A549 (cell line): ENCODE results near the gene RPA3. TPM values are rescaled to one million over a fixed set of nuclear protein-coding genes. Genes with fewer than 3 reads are reported as not detected.

ENCODE experiments used
- ATAC-seq, 2 experiments: fragments of 200-7000 bp in 1 of 2; fragments of >200 bp in 1 of 2; cut with Nextera tagmentation in 1 of 2; cut with Tn5 transposase in 1 of 2; 3 replicates each; pipeline versions ENCODE4 v1.8.0 to v1.9.1; 2018 to 2020; ENCODE audit warnings: mild to moderate bottlenecking in 1 of 2, moderate library complexity in 1 of 2
- CTCF ChIA-PET: fragments of 300-600 bp; sonication (Branson Sonifier 250); formaldehyde crosslinking; extraction: SDS; loops from one replicate; lab custom pipeline; 2021; ENCODE audit warnings: antibody characterized with exemption, inconsistent platforms; lab: Yijun Ruan, JAX
- POLR2A ChIA-PET: fragments of 350-600 bp; formaldehyde crosslinking; extraction: SDS; loops from one replicate; lab custom pipeline; 2021; ENCODE audit warnings: antibody characterized with exemption, inconsistent platforms; lab: Yijun Ruan, JAX
- DNase-seq, 2 experiments: peaks; one replicate each; pipeline versions ENCODE4 v3.0.0 to v3.0.0-alpha.2; 2011 to 2016; ENCODE audit warnings: low read depth in 1 of 2, low spot score in 1 of 2
- FAIRE-seq: peaks from 2 replicates; lab custom pipeline; 2011; peaks lifted over from hg19 to GRCh38; lab: Jason Lieb, UNC
- H3K27ac ChIP-seq, 2 experiments: fragments of >200 bp; sonication (Bioruptor Twin); formaldehyde crosslinking; 3 replicates each; pipeline ENCODE4 v1.5.1; 2016 to 2017
- H3K4me1 ChIP-seq: fragments of >200 bp; sonication (Bioruptor Twin); formaldehyde crosslinking; 3 replicates; pipeline ENCODE4 v1.6.1; 2016
- H3K4me2 ChIP-seq: fragments of >200 bp; sonication (Bioruptor Twin); formaldehyde crosslinking; 3 replicates; pipeline ENCODE4 v1.6.1; 2016
- H3K4me3 ChIP-seq: fragments of >200 bp; sonication (Bioruptor Twin); formaldehyde crosslinking; 3 replicates; pipeline ENCODE4 v1.5.1; 2016
- H3K9me3 ChIP-seq: fragments of >200 bp; sonication (Bioruptor Twin); formaldehyde crosslinking; 3 replicates; pipeline ENCODE4 v1.6.1; 2016
- ATOH8 ChIP-seq: fragments of 250-450 bp; sonication (Bioruptor Pico); IDR thresholded peaks from 2 replicates; pipeline ENCODE4 v1.5.0; 2020; ENCODE audit warnings: low read depth, mild to moderate bottlenecking, moderate library complexity
- CBX2 ChIP-seq: fragments of 200-600 bp; sonication (generic); IDR thresholded peaks from 2 replicates; pipeline ENCODE4 v1.6.1; 2016; ENCODE audit warnings: low read depth, mild to moderate bottlenecking, borderline replicate concordance
- CBX8 ChIP-seq: fragments of 200-600 bp; sonication (generic); IDR thresholded peaks from 2 replicates; pipeline ENCODE4 v1.6.1; 2016
- CEBPB ChIP-seq, 2 experiments: fragments of >200 bp in 1 of 2; sonication (Bioruptor Twin) in 1 of 2; formaldehyde crosslinking in 1 of 2; IDR thresholded peaks; 2 replicates each; pipeline ENCODE4 v1.6.1; 2012 to 2016
- CHD2 ChIP-seq: fragments of 150-350 bp; IDR thresholded peaks from 2 replicates; pipeline ENCODE4 v1.6.1; 2014; ENCODE audit warnings: low read length; ENCODE audit not compliant: partially characterized antibody
- ELK1 ChIP-seq: fragments of 150-350 bp; IDR thresholded peaks from 2 replicates; pipeline ENCODE4 v1.6.1; 2014; ENCODE audit warnings: low read depth, mild to moderate bottlenecking, low read length
- FOSB ChIP-seq: fragments of 250-450 bp; sonication (Bioruptor Pico); IDR thresholded peaks from 2 replicates; pipeline ENCODE4 v1.5.0; 2020; ENCODE audit warnings: mild to moderate bottlenecking, moderate library complexity
- FOXS1 ChIP-seq: fragments of 250-450 bp; sonication (Bioruptor Pico); IDR thresholded peaks from 2 replicates; pipeline ENCODE4 v1.5.0; 2020; ENCODE audit warnings: mild to moderate bottlenecking, moderate library complexity
- HES2 ChIP-seq: fragments of >200 bp; sonication (Bioruptor Twin); formaldehyde crosslinking; IDR thresholded peaks from 2 replicates; pipeline ENCODE4 v1.6.1; 2016
- HOXA7 ChIP-seq: fragments of 250-450 bp; sonication (Bioruptor Pico); IDR thresholded peaks from 2 replicates; pipeline ENCODE4 v1.5.0; 2020; ENCODE audit warnings: mild to moderate bottlenecking, moderate library complexity
- HOXB13 ChIP-seq: fragments of 250-450 bp; sonication (Bioruptor Pico); IDR thresholded peaks from 2 replicates; pipeline ENCODE4 v1.5.0; 2020; ENCODE audit warnings: low read depth, mild to moderate bottlenecking, moderate library complexity
- HOXB5 ChIP-seq: fragments of 250-450 bp; sonication (Bioruptor Pico); IDR thresholded peaks from 2 replicates; pipeline ENCODE4 v1.5.0; 2020; ENCODE audit warnings: mild to moderate bottlenecking, moderate library complexity
- JUN ChIP-seq, 2 experiments: fragments of >200 bp; sonication (Bioruptor Twin); formaldehyde crosslinking; IDR thresholded peaks; 2 replicates in 1 of 2; 3 replicates in 1 of 2; pipeline ENCODE4 v1.6.1; 2016 to 2017
- JUNB ChIP-seq: fragments of >200 bp; sonication (Bioruptor Twin); formaldehyde crosslinking; IDR thresholded peaks from 2 replicates; pipeline ENCODE4 v1.6.1; 2016
- KDM1A ChIP-seq: fragments of 200-600 bp; sonication (generic); IDR thresholded peaks from 2 replicates; pipeline ENCODE4 v1.6.1; 2016; ENCODE audit warnings: low read depth, mild to moderate bottlenecking
- KDM5A ChIP-seq: fragments of 200-600 bp; sonication (generic); IDR thresholded peaks from 2 replicates; pipeline ENCODE4 v1.6.1; 2016; ENCODE audit warnings: antibody characterized with exemption, mild to moderate bottlenecking
- MYC ChIP-seq: IDR thresholded peaks from 2 replicates; pipeline ENCODE4 v1.6.1; 2012; ENCODE audit warnings: mild to moderate bottlenecking, inconsistent platforms, low read length, improper control_type of control experiment, borderline replicate concordance
- NPAS2 ChIP-seq: fragments of 250-450 bp; sonication (Bioruptor Pico); IDR thresholded peaks from 2 replicates; pipeline ENCODE4 v1.8.0; 2022; ENCODE audit warnings: mild to moderate bottlenecking, moderate library complexity, borderline replicate concordance
- POLR2A ChIP-seq: IDR thresholded peaks from 2 replicates; pipeline ENCODE4 v1.6.1; 2012; ENCODE audit warnings: mild to moderate bottlenecking, low read length
- RAD21 ChIP-seq, 2 experiments: fragments of >200 bp in 1 of 2; sonication (Bioruptor Twin) in 1 of 2; formaldehyde crosslinking in 1 of 2; IDR thresholded peaks in 1 of 2; conservative IDR thresholded peaks in 1 of 2; 2 replicates in 1 of 2; 3 replicates in 1 of 2; pipeline ENCODE4 v1.6.1; 2012 to 2018; ENCODE audit warnings: inconsistent platforms in 1 of 2
- RARB ChIP-seq: fragments of 250-450 bp; sonication (Bioruptor Pico); IDR thresholded peaks from 2 replicates; pipeline ENCODE4 v1.8.0; 2021; ENCODE audit warnings: mild to moderate bottlenecking, moderate library complexity
- RFX5 ChIP-seq: fragments of 450-650 bp; IDR thresholded peaks from 2 replicates; pipeline ENCODE4 v1.7.1; 2014; ENCODE audit warnings: antibody characterized with exemption, mild to moderate bottlenecking, moderate library complexity
- SREBF2 ChIP-seq: fragments of 450-650 bp; IDR thresholded peaks from 2 replicates; pipeline ENCODE4 v1.6.1; 2014; ENCODE audit warnings: mild to moderate bottlenecking, moderate library complexity
- ZC3H11A ChIP-seq: fragments of 450-650 bp; IDR thresholded peaks from 2 replicates; pipeline ENCODE4 v1.6.1; 2014; ENCODE audit warnings: antibody characterized with exemption, mild to moderate bottlenecking
- WGBS: methylation state at CpG from one replicate; pipeline ENCODE4 v1.1.6; 2017; ENCODE audit errors: missing lambda C conversion rate; 5-methylcytosine and 5-hydroxymethylcytosine counted together
- polyA plus RNA-seq, 4 experiments: library from polyadenylated mRNA; depleted of rRNA in 3 of 4; stranded (reverse); fragments of >200 nt; fragmentation: RNase III in 1 of 4; extraction: RNeasy Plus Mini Kit Qiagen cat#74134 plus additional on column Dnase treatment in 1 of 4; gene quantifications; 2 replicates in 3 of 4; 3 replicates in 1 of 4; pipeline ENCODE4 v1.2.3, GENCODE V29; 2011 to 2017
- TF ChIP-seq, protein P1 (sequence below): IDR thresholded peaks from 2 replicates; pipeline ENCODE4 v1.6.1; 2012; ENCODE audit warnings: low read depth, borderline replicate concordance
- TF ChIP-seq, protein P2 (sequence below): IDR thresholded peaks from 2 replicates; pipeline ENCODE4 v1.6.1; 2012
- TF ChIP-seq, protein P3 (sequence below): fragments of >200 bp; sonication (Bioruptor Twin); formaldehyde crosslinking; IDR thresholded peaks from 3 replicates; pipeline ENCODE4 v1.6.1; 2016

Gene RPA3
- polyA plus RNA-seq, 2 of the 4 experiments (the other 2 are of a cell fraction) = 95.1 to 129 TPM

DNA sequence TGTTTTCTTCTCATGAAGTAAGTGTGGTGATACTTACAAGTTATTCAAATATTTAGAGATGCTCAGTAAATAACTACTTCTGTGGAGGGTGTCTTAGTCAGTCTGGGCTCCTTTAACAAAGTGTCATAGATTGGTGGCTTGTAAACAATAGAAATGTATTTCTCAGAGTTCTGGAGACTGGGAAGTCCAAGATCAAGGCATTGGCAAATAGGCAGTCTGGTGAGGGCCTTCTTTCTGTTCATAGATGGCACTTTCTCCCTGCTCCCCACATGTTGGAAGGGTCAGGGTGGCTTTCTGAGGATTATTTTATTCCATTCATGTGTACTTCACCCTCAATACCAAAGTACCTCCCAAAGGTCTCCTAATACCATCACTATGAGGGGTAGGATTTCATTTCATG, 18.4 kb downstream of the RPA3 start:
- no peak overlapping the region for H3K27ac ChIP-seq
- DNase-seq = no peak

GRCh38 chr7:7699380-7699779, 19.0 kb downstream of the RPA3 start:
- DNase-seq (no peak), FAIRE-seq (no peak), ATAC-seq (no peak)
- TF ChIP-seq MYC = no peak
- TF ChIP-seq, protein P1, sequence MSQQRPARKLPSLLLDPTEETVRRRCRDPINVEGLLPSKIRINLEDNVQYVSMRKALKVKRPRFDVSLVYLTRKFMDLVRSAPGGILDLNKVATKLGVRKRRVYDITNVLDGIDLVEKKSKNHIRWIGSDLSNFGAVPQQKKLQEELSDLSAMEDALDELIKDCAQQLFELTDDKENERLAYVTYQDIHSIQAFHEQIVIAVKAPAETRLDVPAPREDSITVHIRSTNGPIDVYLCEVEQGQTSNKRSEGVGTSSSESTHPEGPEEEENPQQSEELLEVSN = no peak
- TF ChIP-seq, protein P2, sequence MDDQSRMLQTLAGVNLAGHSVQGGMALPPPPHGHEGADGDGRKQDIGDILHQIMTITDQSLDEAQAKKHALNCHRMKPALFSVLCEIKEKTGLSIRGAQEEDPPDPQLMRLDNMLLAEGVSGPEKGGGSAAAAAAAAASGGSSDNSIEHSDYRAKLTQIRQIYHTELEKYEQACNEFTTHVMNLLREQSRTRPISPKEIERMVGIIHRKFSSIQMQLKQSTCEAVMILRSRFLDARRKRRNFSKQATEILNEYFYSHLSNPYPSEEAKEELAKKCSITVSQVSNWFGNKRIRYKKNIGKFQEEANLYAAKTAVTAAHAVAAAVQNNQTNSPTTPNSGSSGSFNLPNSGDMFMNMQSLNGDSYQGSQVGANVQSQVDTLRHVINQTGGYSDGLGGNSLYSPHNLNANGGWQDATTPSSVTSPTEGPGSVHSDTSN = no peak
- TF ChIP-seq RFX5 = no peak
- no peak for TF ChIP-seq FOSB (CRISPR knock-in tag)
- TF ChIP-seq HOXB13 = no peak
- no peak for TF ChIP-seq HOXA7 (CRISPR knock-in tag)
- TF ChIP-seq ZC3H11A = no peak
- TF ChIP-seq ELK1 = no peak
- no peak for TF ChIP-seq HOXB5 (CRISPR knock-in tag)
- ChIA-PET CTCF (interaction anchor here (0.8 to 2.6 kb wide), 4 partner anchors 9 to 61 kb away, joined by 3 to 9 read pairs (median 6); no protein-coding TSS in a partner anchor), POLR2A (no interaction called here)
- 0 out of 6 replicates have a peak overlapping the region, but pooled peaks of 1 of the 2 experiments have one; percentile 17 for H3K27ac ChIP-seq
- H3K9me3 ChIP-seq = no peaks in the 10 kb centered on the region
- peaks cover 22% of the 10 kb centered on the region for H3K4me1 ChIP-seq
- no peak overlapping the region for H3K4me3 ChIP-seq
- H3K4me2 ChIP-seq = no peak overlapping the region

More for the DNA sequence above, 18.4 kb downstream of the RPA3 start:
- no peaks in the 10 kb centered on the region for H3K9me3 ChIP-seq
- no peak for ATAC-seq
- TF ChIP-seq RARB (CRISPR knock-in tag) (no peak), JUN (IDR thresholded peaks at IDR 0.05) (no peak), KDM5A (no peak), CEBPB (IDR thresholded peaks at IDR 0.05) (no peak), KDM1A (no peak), JUNB (no peak)
- H3K4me2 ChIP-seq = no peak overlapping the region
- FAIRE-seq = no peak
- ChIA-PET CTCF (interaction anchor here (1.4 to 2.6 kb wide), 2 partner anchors 42 to 61 kb away, joined by 3 to 9 read pairs; no protein-coding TSS in a partner anchor), POLR2A (no interaction called here)
- H3K4me1 ChIP-seq = peaks cover 22% of the 10 kb centered on the region
- no peak overlapping the region for H3K4me3 ChIP-seq

DNA sequence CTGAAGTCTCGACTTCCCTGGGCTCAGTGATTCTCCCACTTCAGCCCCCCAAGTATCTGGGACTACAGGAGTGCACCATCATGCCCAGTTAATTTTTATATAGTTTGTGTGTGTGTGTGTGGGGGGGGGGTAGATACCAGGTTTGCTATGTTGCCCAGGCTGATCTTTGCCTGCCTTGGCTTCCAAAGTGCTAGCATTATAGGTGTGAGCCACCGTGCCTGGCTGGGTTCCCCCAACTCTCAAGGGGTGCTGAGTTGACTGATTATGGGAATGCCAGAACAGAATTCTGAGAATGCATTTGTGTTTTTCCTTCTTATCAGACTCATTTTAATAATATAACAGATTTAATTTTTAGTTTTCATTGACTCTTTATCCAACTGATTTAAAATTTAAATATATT, 19.5 kb downstream of the RPA3 start:
- CTCF ChIA-PET = interaction anchor here (0.8 to 2.6 kb wide), 4 partner anchors 9 to 62 kb away, joined by 3 to 9 read pairs (median 6); no protein-coding TSS in a partner anchor
- Histone ChIP-seq H3K4me1 (peaks cover 27% of the 10 kb centered on the region), H3K27ac (no peak overlapping the region), H3K9me3 (no peaks in the 10 kb centered on the region), H3K4me2 (no peak overlapping the region), H3K4me3 (no peak overlapping the region)
- DNase-seq = no peak
- ATAC-seq = no peak
- WGBS = 82% methylated on average over 2 of the region's 2 CpGs
- POLR2A ChIA-PET = no interaction called here
- no peak for FAIRE-seq
- TF ChIP-seq CHD2 (no peak), KDM1A (no peak), ELK1 (no peak), ATOH8 (CRISPR knock-in tag) (no peak), POLR2A (no peak), RFX5 (no peak), HES2 (no peak), NPAS2 (no peak), RAD21 (conservative IDR thresholded peaks at IDR 0.05 in 1 of 2, IDR thresholded peaks at IDR 0.05 in 1 of 2) (no peak), CBX2 (no peak), MYC (no peak), SREBF2 (no peak), CBX8 (no peak), FOXS1 (CRISPR knock-in tag) (no peak), KDM5A (no peak)
- TF ChIP-seq, protein P3, sequence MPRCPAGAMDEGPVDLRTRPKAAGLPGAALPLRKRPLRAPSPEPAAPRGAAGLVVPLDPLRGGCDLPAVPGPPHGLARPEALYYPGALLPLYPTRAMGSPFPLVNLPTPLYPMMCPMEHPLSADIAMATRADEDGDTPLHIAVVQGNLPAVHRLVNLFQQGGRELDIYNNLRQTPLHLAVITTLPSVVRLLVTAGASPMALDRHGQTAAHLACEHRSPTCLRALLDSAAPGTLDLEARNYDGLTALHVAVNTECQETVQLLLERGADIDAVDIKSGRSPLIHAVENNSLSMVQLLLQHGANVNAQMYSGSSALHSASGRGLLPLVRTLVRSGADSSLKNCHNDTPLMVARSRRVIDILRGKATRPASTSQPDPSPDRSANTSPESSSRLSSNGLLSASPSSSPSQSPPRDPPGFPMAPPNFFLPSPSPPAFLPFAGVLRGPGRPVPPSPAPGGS = no peak
- TF ChIP-seq, protein P2 = no peak
